Liver (tissue), 9 donors: ENCODE measurements around the gene THRB. TPM values are rescaled to one million over a fixed set of nuclear protein-coding genes. Genes with fewer than 3 reads are reported as not detected.

Source experiments
- DNase-seq: peaks from one replicate; pipeline ENCODE4 v3.0.0-alpha.2; 2017; ENCODE audit warnings: low spot score
- H3K27ac ChIP-seq, 2 donors: one replicate each; pipeline ENCODE4 v1.7.0; 2013; ENCODE audit warnings: inconsistent platforms in 2 of 2, low read length in 2 of 2, control low read depth in 1 of 2, low read depth in 1 of 2, mild to moderate bottlenecking in 1 of 2
- H3K27me3 ChIP-seq, 4 donors: one replicate each; pipeline versions ENCODE4 v1.6.1 to v1.7.0; 2013; ENCODE audit warnings: low read length in 3 of 4, inconsistent platforms in 1 of 4, mild to moderate bottlenecking in 1 of 4, moderate library complexity in 1 of 4; ENCODE audit not compliant: control insufficient read depth in 4 of 4, insufficient read depth in 4 of 4
- H3K36me3 ChIP-seq, 4 donors: one replicate each; pipeline versions ENCODE4 v1.6.1 to v1.7.0; 2013; ENCODE audit warnings: low read length in 3 of 4, mild to moderate bottlenecking in 3 of 4, low read depth in 1 of 4, moderate library complexity in 1 of 4; ENCODE audit not compliant: control insufficient read depth in 4 of 4, insufficient read depth in 3 of 4
- H3K4me1 ChIP-seq, 4 donors: one replicate each; pipeline versions ENCODE4 v1.6.1 to v1.7.0; 2013; ENCODE audit warnings: low read length in 3 of 4, mild to moderate bottlenecking in 3 of 4, moderate library complexity in 1 of 4; ENCODE audit not compliant: control insufficient read depth in 4 of 4, insufficient read depth in 4 of 4
- H3K4me3 ChIP-seq, 3 donors: one replicate each; pipeline versions ENCODE4 v1.6.1 to v1.7.0; 2013; ENCODE audit warnings: low read length in 3 of 3, control low read depth in 1 of 3, low read depth in 1 of 3, mild to moderate bottlenecking in 1 of 3
- H3K9ac ChIP-seq, 2 donors: one replicate each; pipeline ENCODE4 v1.7.0; 2013; ENCODE audit warnings: low read length in 2 of 2, mild to moderate bottlenecking in 2 of 2, moderate library complexity in 2 of 2, control low read depth in 1 of 2, low read depth in 1 of 2
- H3K9me3 ChIP-seq, 4 donors: one replicate each; pipeline versions ENCODE4 v1.6.1 to v1.7.0; 2013; ENCODE audit warnings: low read length in 3 of 4; ENCODE audit not compliant: control insufficient read depth in 4 of 4
- ATF3 ChIP-seq: IDR thresholded peaks from 2 replicates; pipeline ENCODE4 v1.6.1; 2016; ENCODE audit warnings: antibody characterized with exemption
- CTCF ChIP-seq: fragments of 150-350 bp; IDR thresholded peaks from 2 replicates; pipeline ENCODE4 v1.5.1; 2017; ENCODE audit warnings: improper control_type of control experiment, low read depth, low read length; ENCODE audit not compliant: missing input control
- EGR1 ChIP-seq, 2 donors: IDR thresholded peaks; 2 replicates each; pipeline ENCODE4 v1.6.1; 2016 to 2018; ENCODE audit warnings: antibody characterized with exemption in 2 of 2, low read depth in 2 of 2
- FOXA2 ChIP-seq: IDR thresholded peaks from 2 replicates; pipeline ENCODE4 v1.6.1; 2016; ENCODE audit warnings: antibody characterized with exemption
- GABPA ChIP-seq, 2 donors: IDR thresholded peaks in 1 of 2; conservative IDR thresholded peaks in 1 of 2; 2 replicates each; pipeline ENCODE4 v1.6.1; 2016; ENCODE audit warnings: antibody characterized with exemption in 2 of 2, mild to moderate bottlenecking in 1 of 2, moderate library complexity in 1 of 2
- MAX ChIP-seq: IDR thresholded peaks from 2 replicates; pipeline ENCODE4 v1.6.1; 2016; ENCODE audit warnings: antibody characterized with exemption
- NR2F2 ChIP-seq: IDR thresholded peaks from 2 replicates; pipeline ENCODE4 v1.6.1; 2016; ENCODE audit warnings: antibody characterized with exemption
- RAD21 ChIP-seq, 2 donors: IDR thresholded peaks; 2 replicates each; pipeline ENCODE4 v1.6.1; 2016; ENCODE audit warnings: antibody characterized with exemption in 2 of 2, mild to moderate bottlenecking in 2 of 2
- REST ChIP-seq: IDR thresholded peaks from 2 replicates; pipeline ENCODE4 v1.6.1; 2016; ENCODE audit warnings: antibody characterized with exemption, mild to moderate bottlenecking
- SP1 ChIP-seq: IDR thresholded peaks from 2 replicates; pipeline ENCODE4 v1.6.1; 2018; ENCODE audit warnings: antibody characterized with exemption, mild to moderate bottlenecking
- YY1 ChIP-seq: IDR thresholded peaks from 2 replicates; pipeline ENCODE4 v1.6.1; 2016; ENCODE audit warnings: antibody characterized with exemption, mild to moderate bottlenecking
- WGBS: extraction: QIAGEN DNeasy Blood & Tissue Kit; methylation state at CpG from one replicate; pipeline ENCODE4 v1.1.7; 2013; 5-methylcytosine and 5-hydroxymethylcytosine counted together
- polyA plus RNA-seq, 2 donors: library from polyadenylated mRNA; stranded (reverse) in 1 of 2; unstranded in 1 of 2; fragments of 200-250 nt in 1 of 2; fragments of >200 nt in 1 of 2; fragmentation: Nextera tagmentation in 1 of 2; extraction: Ambion mirVana in 1 of 2; gene quantifications; one replicate each; pipeline versions ENCODE4 v1.2.1 to v1.2.3, GENCODE V29; 2013 to 2015
- total RNA-seq, 2 donors: library from RNA; depleted of rRNA; stranded (reverse); fragments of >200 nt; gene quantifications; one replicate each; pipeline ENCODE4 v1.2.3, GENCODE V29; 2014
- donor health status: healthy.
- donor health status: healthy.
- donor health status: healthy.
- donor health status: healthy.
- donor health status: healthy.

The THRB gene
- total and polyA plus RNA-seq, 4 donors: 5.9 to 23.9 (median 9.3) TPM

GRCh38 chr3:24164967-24165602 is 329.6 kb downstream of the THRB start:
- H3K9me3 ChIP-seq: no peaks in the 10 kb centered on the region
- no peak for DNase-seq
- H3K27ac ChIP-seq: no peak overlapping the region
- peaks cover 0 to 28% (median 6%) of the 10 kb centered on the region in 4 donors for H3K4me1 ChIP-seq
- 95% methylated on average over 14 of the region's 14 CpGs for WGBS
- H3K4me3 ChIP-seq: no peak overlapping the region
- no peaks in the 10 kb centered on the region for H3K27me3 ChIP-seq
- TF ChIP-seq GABPA (IDR thresholded peaks at IDR 0.05 in 1 of 2, conservative IDR thresholded peaks at IDR 0.05 in 1 of 2) (no peak), FOXA2 (no peak)
- H3K9ac ChIP-seq: no peak overlapping the region
- peaks cover 0 to 3% (median 0%) of the 10 kb centered on the region in 4 donors for H3K36me3 ChIP-seq

GRCh38 chr3:24162929-24163328 is 331.7 kb downstream of the THRB start:
- 59% methylated on average over 3 of the region's 3 CpGs for WGBS
- H3K27ac ChIP-seq: no peak overlapping the region
- H3K9ac ChIP-seq: no peak overlapping the region
- TF ChIP-seq MAX (no peak), GABPA (IDR thresholded peaks at IDR 0.05 in 1 of 2, conservative IDR thresholded peaks at IDR 0.05 in 1 of 2) (no peak), NR2F2 (no peak), ATF3 (no peak), EGR1 (IDR thresholded peaks at IDR 0.05; ENCODE audit: low read depth in 2 of 2) (no peak), SP1 (no peak), YY1 (no peak)
- no peak for DNase-seq
- peaks cover 0 to 26% (median 7%) of the 10 kb centered on the region in 4 donors for H3K4me1 ChIP-seq
- H3K4me3 ChIP-seq: no peak overlapping the region
- peaks cover 0 to 3% (median 0%) of the 10 kb centered on the region in 4 donors for H3K36me3 ChIP-seq
- H3K9me3 ChIP-seq: no peaks in the 10 kb centered on the region
- H3K27me3 ChIP-seq: no peaks in the 10 kb centered on the region

GRCh38 chr3:24161841-24162240 is 332.8 kb downstream of the THRB start:
- H3K4me3 ChIP-seq: no peak overlapping the region
- H3K4me1 ChIP-seq: peaks cover 0 to 18% (median 7%) of the 10 kb centered on the region in 4 donors
- H3K9me3 ChIP-seq: no peaks in the 10 kb centered on the region
- H3K27ac ChIP-seq: no peak overlapping the region
- H3K36me3 ChIP-seq: peaks cover 0 to 3% (median 0%) of the 10 kb centered on the region in 4 donors
- H3K27me3 ChIP-seq: no peaks in the 10 kb centered on the region
- TF ChIP-seq NR2F2 (peak; percentile 23), MAX (no peak)
- H3K9ac ChIP-seq: no peak overlapping the region
- 78% methylated on average over 7 of the region's 7 CpGs for WGBS
- DNase-seq: no peak

GRCh38 chr3:24160424-24161095 is 334.1 kb downstream of the THRB start:
- no peak overlapping the region for H3K4me3 ChIP-seq
- peaks cover 0 to 10% (median 5%) of the 10 kb centered on the region in 4 donors for H3K4me1 ChIP-seq
- H3K36me3 ChIP-seq: no peaks in the 10 kb centered on the region
- no peak for DNase-seq
- no peaks in the 10 kb centered on the region for H3K9me3 ChIP-seq
- H3K27me3 ChIP-seq: no peaks in the 10 kb centered on the region
- H3K27ac ChIP-seq: no peak overlapping the region
- TF ChIP-seq RAD21 (IDR thresholded peaks at IDR 0.05) (no peak), SP1 (no peak), ATF3 (no peak), CTCF (no peak), GABPA (IDR thresholded peaks at IDR 0.05 in 1 of 2, conservative IDR thresholded peaks at IDR 0.05 in 1 of 2) (no peak), MAX (no peak), REST (peak; percentile 95)
- no peak overlapping the region for H3K9ac ChIP-seq
- WGBS: 86% methylated on average over 12 of the region's 12 CpGs
